ENCODE results near the gene ARFGEF2. TPM values are rescaled to one million over a fixed set of nuclear protein-coding genes. Genes with fewer than 3 reads are reported as not detected.
"Not testable (repeated sequence)": the region's sequence is repeated elsewhere in the genome, so short reads cannot be mapped to it uniquely, and the experiment has no call there.

Gene ARFGEF2
- 28.0 and 30.9 TPM in 2 replicates for total RNA-seq

DNA sequence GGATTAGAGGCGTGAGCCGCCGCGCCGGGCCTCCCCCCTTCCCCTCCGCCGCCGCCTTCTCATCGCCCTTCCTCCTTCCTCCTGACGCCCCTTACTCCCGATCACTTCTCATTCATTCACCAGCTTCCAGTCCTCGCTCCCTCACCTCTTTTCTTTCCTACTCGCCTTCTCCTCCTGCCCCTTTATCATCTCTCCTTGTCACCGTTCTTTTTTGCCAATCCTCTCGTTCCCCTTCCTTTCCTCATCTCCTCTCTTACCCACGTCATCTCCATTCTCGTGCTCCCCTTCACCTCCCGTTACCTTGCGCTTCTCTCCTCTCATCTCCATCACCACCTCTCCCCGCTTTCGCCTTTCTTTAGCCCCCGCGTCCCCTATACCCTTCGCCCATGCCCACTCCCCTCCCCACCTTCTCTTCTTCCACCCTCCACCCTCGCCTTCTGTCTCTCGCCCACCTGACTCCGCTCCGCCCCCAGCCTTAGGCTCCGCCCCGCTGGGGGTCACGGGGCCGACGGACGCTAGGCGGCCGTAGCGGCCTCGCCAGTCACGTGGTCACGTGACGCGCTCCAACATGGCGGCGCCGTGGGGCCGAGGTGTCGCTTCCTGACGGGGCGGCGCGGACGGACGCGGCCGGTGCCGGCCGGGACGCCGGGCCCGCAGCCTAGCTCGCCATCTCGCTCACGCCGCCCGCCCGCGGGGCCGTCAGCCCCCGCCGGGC lies at the start of gene ARFGEF2:
TSS of gene ARFGEF2 (plus strand) at position 544 of the 715 bp plus-strand sequence. CDS start 179 bp downstream, outside the sequence.
- Mint-ChIP-seq H3K4me3 (peak within 1 kb of the TSS; percentile 95), H3K27ac (peak within 1 kb of the TSS; percentile 97), H3K36me3 (ENCODE audit: low read depth) (peaks cover 3% of the 10 kb centered on the region), H3K27me3 (peaks cover 4% of the 10 kb centered on the region), H3K9me3 (no peaks in the 10 kb centered on the region), H3K4me1 (peaks cover 37% of the 10 kb centered on the region)
- DNase-seq: peak; percentile 100
- intact Hi-C loops (cut with micrococcal nuclease): loop anchor here (1.0 to 5.0 kb wide), 4 partner anchors 74 to 1424 kb away; partner anchors contain the start of genes CSE1L and PREX1

DNA sequence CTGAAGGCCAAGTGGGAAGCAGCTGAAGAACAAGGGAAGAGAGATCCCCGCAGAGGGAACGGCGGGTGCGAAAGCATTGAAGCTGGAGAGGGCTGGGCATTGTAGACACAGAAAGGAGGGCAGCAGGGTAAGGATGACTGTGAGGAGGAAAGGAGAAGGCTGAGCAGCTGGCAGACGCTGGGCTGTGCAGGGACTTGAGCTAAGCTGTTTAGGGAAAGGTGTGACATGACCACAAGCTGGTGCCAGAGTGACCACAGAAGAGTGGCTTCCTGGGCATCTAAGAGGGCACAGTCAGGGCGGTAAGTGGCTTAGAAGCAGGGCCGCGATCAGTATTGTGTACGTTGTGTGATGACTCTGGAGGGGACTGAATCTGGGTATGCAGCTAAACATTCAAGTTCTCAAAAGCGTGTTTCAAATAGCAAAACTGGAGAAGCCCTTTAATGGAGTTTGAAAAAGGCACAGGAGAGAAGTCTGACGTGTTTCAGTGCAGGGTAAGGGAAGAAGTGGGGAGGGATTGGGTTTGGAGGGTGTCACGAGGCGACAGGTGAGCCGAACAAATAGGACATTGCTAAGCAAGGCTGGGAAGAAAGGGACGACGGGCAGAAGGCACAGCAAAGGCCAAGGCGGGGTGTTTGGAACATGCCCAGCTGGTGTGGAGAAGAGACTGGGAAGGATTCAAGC lies 46.1 kb upstream of the ARFGEF2 start:
- peaks cover 5% of the 10 kb centered on the region for H3K36me3 Mint-ChIP-seq (ENCODE audit: low read depth)
- intact Hi-C loops (cut with micrococcal nuclease): no loop called here
- peaks cover 3% of the 10 kb centered on the region for H3K27me3 Mint-ChIP-seq
- DNase-seq: no peak
- no peak overlapping the region for H3K27ac Mint-ChIP-seq
- H3K9me3 Mint-ChIP-seq: no peaks in the 10 kb centered on the region
- H3K4me1 Mint-ChIP-seq: peaks cover 14% of the 10 kb centered on the region
- no peak overlapping the region for H3K4me3 Mint-ChIP-seq

DNA sequence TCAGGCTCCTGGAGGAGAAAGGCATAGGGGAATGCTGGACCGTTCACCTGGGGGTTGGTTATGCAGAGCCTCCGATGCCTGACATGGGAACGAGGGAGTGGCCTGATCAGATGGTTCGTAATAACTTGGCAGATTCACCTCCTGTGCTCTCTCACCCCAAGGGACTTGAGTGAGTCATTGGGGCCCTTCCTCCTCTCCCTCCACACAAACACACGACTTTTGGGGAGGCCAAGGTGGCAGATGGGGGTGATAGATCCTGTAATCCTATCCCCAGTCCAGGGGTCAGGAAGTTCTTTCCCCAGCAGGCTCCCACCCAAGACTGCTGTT lies 45.6 kb upstream of the ARFGEF2 start:
- intact Hi-C loops (cut with micrococcal nuclease): no loop called here
- peaks cover 3% of the 10 kb centered on the region for H3K27me3 Mint-ChIP-seq
- H3K9me3 Mint-ChIP-seq: no peaks in the 10 kb centered on the region
- peaks cover 14% of the 10 kb centered on the region for H3K4me1 Mint-ChIP-seq
- H3K27ac Mint-ChIP-seq: no peak overlapping the region
- DNase-seq: no peak
- peaks cover 5% of the 10 kb centered on the region for H3K36me3 Mint-ChIP-seq (ENCODE audit: low read depth)
- H3K4me3 Mint-ChIP-seq: no peak overlapping the region

DNA sequence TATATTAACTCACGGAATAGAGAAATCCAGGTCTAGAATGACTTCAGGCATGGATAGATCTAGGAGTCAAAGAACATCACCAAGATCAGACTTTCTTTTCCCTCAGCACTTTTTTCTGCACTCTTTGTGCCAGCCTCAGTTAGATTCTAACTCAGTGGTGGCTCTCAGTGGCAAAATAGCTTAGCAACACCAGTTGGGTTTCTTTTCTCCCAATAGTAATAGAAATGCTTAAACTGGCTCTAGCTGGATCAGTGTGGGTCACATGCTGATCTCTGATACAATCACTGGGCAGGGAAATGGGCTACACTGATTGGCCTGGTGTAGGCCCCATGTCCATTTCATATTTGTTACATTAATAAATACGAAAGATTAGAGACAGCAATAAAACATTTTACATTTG lies 44.2 kb upstream of the ARFGEF2 start:
- peaks cover 3% of the 10 kb centered on the region for H3K27me3 Mint-ChIP-seq
- H3K4me3 Mint-ChIP-seq: no peak overlapping the region
- no peak for DNase-seq
- H3K27ac Mint-ChIP-seq: no peak overlapping the region
- peaks cover 11% of the 10 kb centered on the region for H3K4me1 Mint-ChIP-seq
- peaks cover 3% of the 10 kb centered on the region for H3K36me3 Mint-ChIP-seq (ENCODE audit: low read depth)
- H3K9me3 Mint-ChIP-seq: no peaks in the 10 kb centered on the region
- intact Hi-C loops (cut with micrococcal nuclease): no loop called here

DNA sequence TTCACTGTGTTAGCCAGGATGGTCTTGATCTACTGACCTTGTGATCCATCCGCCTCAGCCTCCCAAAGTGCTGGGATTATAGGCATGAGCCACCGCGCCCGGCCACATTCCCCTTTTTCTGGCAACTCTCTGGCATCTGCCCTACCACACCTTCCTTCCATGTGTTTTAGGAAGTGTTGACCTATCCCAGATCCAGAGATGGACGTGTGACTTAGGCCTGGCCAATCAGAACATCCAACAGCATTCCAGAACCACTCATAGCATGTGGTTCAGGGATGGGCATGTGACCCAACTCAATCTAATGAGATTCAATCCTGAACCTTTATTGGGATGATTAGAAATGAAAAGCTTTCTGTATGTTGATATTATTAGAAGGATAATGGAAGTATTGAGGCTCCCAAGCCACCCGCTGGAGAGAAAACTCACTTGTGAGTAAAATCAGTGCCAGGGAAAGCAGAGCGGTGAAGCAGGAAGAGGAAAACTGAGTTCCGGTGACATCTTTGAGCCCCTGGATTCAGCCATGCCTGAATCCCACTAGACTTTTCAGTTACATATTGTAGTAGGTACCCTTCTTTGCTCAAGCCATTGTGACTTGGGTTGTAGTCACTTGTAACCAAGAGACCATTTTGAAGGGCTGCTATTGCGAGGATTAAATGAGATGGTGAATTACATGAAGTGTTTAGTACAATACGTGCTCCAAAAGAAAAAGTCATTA lies 42.8 kb upstream of the ARFGEF2 start:
- DNase-seq: no peak
- Mint-ChIP-seq H3K27ac (no peak overlapping the region), H3K4me3 (no peak overlapping the region), H3K4me1 (peaks cover 7% of the 10 kb centered on the region), H3K36me3 (ENCODE audit: low read depth) (no peaks in the 10 kb centered on the region), H3K27me3 (peaks cover 5% of the 10 kb centered on the region), H3K9me3 (no peaks in the 10 kb centered on the region)
- intact Hi-C loops (cut with micrococcal nuclease): no loop called here

DNA sequence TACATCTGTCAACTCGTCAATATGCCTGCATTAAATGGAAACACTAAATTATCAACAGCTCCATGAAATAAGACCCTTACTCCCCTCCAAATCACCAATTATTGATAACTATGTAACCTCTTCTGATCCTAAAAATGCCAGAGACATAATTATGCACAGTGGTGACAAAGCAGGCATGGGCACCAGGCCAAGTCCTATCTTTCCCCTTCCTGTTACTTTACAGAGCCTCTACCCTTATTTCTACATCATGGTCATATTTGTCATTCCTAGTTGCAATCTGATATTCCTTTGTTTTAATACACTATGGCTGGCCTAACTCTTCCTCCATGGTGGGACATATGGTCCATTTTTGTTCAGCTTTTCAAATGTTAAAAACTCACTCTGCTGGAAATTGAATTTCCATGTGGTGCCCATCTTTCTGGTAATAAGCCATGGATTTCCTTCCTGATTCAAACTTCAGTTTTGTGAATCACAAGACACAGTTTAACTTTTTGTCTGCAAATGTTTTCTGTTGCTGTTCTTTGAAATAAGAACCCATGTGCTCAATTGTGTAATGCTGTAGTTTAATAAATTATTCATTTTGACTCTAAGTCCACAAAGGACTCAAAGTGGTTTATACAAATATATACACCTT lies 41.8 kb upstream of the ARFGEF2 start:
- Mint-ChIP-seq H3K4me3 (no peak overlapping the region), H3K4me1 (peaks cover 7% of the 10 kb centered on the region), H3K9me3 (no peaks in the 10 kb centered on the region), H3K36me3 (ENCODE audit: low read depth) (no peaks in the 10 kb centered on the region), H3K27ac (no peak overlapping the region), H3K27me3 (peaks cover 5% of the 10 kb centered on the region)
- no peak for DNase-seq
- intact Hi-C loops (cut with micrococcal nuclease): no loop called here

DNA sequence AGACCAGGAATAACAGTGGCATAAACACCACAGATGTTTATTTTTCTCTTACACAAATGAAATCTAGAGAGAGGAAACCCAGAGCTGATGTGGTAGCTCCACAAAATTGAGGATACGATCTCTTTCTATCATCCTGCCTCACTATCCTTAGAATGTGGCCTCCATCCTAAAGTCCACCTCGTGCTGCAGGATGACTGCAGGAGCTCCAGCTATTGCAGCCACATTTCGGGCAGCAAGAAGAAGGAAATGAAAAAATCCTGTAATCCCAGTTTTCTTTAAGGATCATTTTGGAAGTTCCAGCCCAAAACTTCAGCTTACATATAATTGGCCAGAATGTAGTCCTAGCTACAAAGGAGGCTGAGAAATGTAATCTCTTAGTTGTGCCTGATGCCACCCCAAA lies 41.2 kb upstream of the ARFGEF2 start:
- H3K27ac Mint-ChIP-seq: no peak overlapping the region

DNA sequence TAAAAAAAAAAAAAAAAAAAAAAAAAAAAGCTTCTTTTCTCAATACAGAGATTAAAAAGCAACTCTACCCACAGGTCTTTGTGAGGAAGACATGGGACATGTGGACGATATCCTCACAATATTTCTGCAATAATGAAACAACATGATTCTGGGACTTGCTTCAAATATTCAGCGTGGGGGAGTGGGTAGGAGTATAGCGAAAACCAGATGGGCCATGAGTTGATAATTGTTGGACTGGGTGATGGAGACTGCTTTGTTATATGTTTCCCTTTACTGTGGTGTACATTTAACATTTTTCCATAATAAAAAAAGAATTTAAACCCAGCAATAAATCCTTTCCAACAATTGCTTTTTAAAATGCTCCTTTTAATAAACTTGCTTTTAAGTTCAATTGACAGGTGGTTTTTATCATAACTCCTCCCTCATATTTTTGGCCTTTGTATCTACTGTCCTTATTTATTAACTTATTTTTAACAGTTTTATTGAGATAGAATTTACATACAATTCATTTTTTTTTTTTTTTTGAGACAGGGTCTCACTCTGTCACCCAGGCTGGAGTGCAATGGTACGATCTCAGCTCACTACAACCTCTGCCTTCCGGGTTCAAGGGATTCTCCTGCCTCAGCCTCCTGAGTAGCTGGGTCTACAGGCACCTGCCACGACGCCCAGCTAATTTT lies 40.4 kb upstream of the ARFGEF2 start:
- DNase-seq: no peak
- Mint-ChIP-seq H3K4me1 (peaks cover 2% of the 10 kb centered on the region), H3K4me3 (no peak overlapping the region), H3K27ac (no peak overlapping the region), H3K27me3 (peaks cover 6% of the 10 kb centered on the region), H3K36me3 (ENCODE audit: low read depth) (no peaks in the 10 kb centered on the region), H3K9me3 (no peaks in the 10 kb centered on the region)
- intact Hi-C loops (cut with micrococcal nuclease): no loop called here

More for the DNA sequence above, 41.2 kb upstream of the ARFGEF2 start:
- no peak overlapping the region for H3K4me3 Mint-ChIP-seq
- peaks cover 6% of the 10 kb centered on the region for H3K27me3 Mint-ChIP-seq
- intact Hi-C loops (cut with micrococcal nuclease): no loop called here
- DNase-seq: no peak
- no peaks in the 10 kb centered on the region for H3K9me3 Mint-ChIP-seq
- no peaks in the 10 kb centered on the region for H3K36me3 Mint-ChIP-seq (ENCODE audit: low read depth)
- peaks cover 4% of the 10 kb centered on the region for H3K4me1 Mint-ChIP-seq

DNA sequence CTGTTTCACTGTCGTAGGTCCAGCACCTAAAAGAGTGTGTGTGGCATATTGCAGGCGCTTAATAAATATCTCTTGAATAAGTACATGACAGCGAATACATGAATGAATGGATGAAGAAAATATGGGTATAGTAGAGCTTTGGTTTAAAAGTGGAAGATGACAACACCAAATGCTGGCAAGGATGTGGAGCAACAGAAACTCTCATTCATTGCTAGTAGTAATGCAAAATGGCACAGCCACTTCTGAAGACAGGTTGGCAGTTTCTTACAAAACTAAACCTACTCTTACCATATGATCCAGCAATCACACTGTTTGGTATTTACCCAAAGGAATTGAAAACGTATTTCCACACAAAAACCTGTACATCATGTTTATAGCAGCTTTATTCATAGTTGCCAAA lies 36.3 kb upstream of the ARFGEF2 start:
- Mint-ChIP-seq H3K27ac (no peak overlapping the region), H3K9me3 (no peaks in the 10 kb centered on the region)
- DNase-seq: no peak

DNA sequence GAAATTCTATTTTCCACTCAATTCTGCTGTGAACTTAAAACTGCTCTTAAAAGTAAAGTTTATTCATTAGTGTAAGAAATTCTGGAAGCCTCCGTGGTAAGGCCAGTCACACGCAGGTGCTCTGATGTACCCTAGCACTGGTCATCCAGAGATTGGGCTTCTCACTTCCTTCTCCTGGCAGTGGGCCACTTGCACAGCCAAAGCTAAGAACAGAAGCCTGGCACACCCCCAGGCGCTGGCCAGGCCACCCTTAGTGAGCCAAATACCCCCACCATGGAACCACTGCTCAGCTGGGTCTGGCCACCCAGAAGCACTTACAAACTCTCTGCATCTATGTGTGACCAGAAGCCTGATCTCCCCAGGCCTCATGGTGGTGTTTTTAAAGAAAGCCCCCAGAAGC lies 35.3 kb upstream of the ARFGEF2 start:
- peaks cover 17% of the 10 kb centered on the region for H3K27me3 Mint-ChIP-seq
- no peaks in the 10 kb centered on the region for H3K9me3 Mint-ChIP-seq
- intact Hi-C loops (cut with micrococcal nuclease): no loop called here
- H3K27ac Mint-ChIP-seq: no peak overlapping the region
- no peak overlapping the region for H3K4me3 Mint-ChIP-seq
- peaks cover 2% of the 10 kb centered on the region for H3K4me1 Mint-ChIP-seq
- no peaks in the 10 kb centered on the region for H3K36me3 Mint-ChIP-seq (ENCODE audit: low read depth)
- DNase-seq: no peak

More for the DNA sequence above, 36.3 kb upstream of the ARFGEF2 start:
- Mint-ChIP-seq H3K36me3 (ENCODE audit: low read depth) (no peaks in the 10 kb centered on the region), H3K4me1 (peaks cover 2% of the 10 kb centered on the region), H3K4me3 (no peak overlapping the region), H3K27me3 (peaks cover 12% of the 10 kb centered on the region)
- intact Hi-C loops (cut with micrococcal nuclease): no loop called here

DNA sequence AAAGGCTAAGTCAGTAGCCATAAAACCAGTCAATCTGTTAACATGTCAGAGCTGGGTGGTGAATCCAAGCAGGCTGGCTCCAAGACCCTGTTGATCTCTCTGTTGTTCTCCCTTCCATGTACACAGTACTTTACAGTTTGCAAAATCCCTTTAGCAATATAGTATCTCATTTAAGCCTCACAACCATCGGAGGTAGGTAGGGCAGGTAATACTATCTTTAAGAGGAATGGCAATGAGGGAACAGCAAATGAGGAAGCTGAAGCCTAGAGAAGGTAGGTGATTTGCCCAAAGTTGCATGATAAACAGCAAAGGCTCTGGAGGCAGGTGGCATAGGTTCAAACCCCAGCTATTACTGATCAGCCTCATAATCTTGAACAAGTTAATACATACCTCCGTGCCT lies 34.7 kb upstream of the ARFGEF2 start:
- peaks cover 19% of the 10 kb centered on the region for H3K27me3 Mint-ChIP-seq
- peaks cover 2% of the 10 kb centered on the region for H3K4me1 Mint-ChIP-seq
- intact Hi-C loops (cut with micrococcal nuclease): no loop called here

DNA sequence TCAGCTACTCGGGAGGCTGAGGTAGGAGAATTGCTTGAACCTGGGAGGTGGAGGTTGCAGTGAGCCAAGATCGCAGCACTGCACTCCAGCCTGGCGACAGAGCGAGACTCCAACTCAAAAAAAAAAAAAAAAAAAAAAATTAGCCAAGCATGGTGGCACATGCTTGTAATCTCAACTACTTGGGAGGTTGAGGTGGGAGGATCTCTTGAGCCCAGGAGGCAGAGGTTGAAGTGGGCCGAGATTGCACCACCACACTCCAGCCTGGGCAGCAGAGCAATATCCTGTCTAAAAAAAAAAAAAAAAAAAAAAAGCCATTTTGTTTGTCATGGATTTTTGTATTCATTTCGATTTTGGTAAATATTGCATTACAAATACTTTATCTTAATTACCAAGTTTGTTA lies 33.0 kb upstream of the ARFGEF2 start:
- H3K36me3 Mint-ChIP-seq (ENCODE audit: low read depth); H3K27ac Mint-ChIP-seq; H3K4me1 Mint-ChIP-seq; H3K9me3 Mint-ChIP-seq; DNase-seq; H3K4me3 Mint-ChIP-seq; intact Hi-C loops (cut with micrococcal nuclease): not testable (repeated sequence)
- H3K27me3 Mint-ChIP-seq: peaks cover 25% of the 10 kb centered on the region

More for the DNA sequence above, 34.7 kb upstream of the ARFGEF2 start:
- Mint-ChIP-seq H3K36me3 (ENCODE audit: low read depth) (no peaks in the 10 kb centered on the region), H3K27ac (no peak overlapping the region), H3K4me3 (no peak overlapping the region), H3K9me3 (no peaks in the 10 kb centered on the region)
- no peak for DNase-seq

DNA sequence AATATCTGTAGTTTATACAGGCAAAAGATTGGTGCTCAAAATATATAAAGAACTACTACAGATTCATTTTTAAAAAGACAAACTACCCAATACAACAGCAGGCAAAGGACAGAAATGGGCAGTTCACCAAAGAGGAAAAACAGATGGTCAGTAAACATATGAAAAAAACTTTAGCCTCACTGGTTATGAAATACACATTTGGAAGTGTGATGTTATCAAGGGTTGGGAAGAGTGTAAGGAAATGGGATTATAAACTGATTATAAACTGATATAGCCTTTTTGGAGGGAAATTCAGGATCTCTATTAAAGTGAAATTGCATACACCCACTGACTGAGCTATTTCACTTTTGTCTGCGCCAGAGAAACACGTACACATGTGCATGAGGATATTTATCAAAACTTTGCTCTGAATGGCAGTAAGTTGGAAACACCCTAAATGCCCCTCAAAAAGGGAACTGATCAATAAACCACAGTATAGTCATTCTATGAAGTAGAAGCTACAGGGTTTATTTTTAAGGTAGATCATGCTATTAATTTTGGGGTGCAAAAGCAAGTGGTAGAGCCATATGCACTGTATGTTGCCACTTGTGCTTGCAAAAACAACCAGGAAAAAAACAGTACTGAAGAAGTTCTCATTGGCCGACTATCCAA lies 32.2 kb upstream of the ARFGEF2 start:
- H3K27me3 Mint-ChIP-seq: peaks cover 23% of the 10 kb centered on the region
- no peaks in the 10 kb centered on the region for H3K9me3 Mint-ChIP-seq
- H3K27ac Mint-ChIP-seq: no peak overlapping the region
- H3K4me3 Mint-ChIP-seq: no peak overlapping the region
- DNase-seq: no peak
- H3K4me1 Mint-ChIP-seq: peaks cover 2% of the 10 kb centered on the region
- no peaks in the 10 kb centered on the region for H3K36me3 Mint-ChIP-seq (ENCODE audit: low read depth)
- intact Hi-C loops (cut with micrococcal nuclease): no loop called here

Measured in activated CD4-positive, alpha-beta T cell treated with anti-CD3 and anti-CD28 coated beads, Interleukin-2, amount 10 ng/mL, durations not matched to agents 24 days and 14 days (primary cell).